NB4 (cell line): ENCODE data around the gene PLEKHA5.

Experiments used
- MYC ChIP-seq: IDR thresholded peaks from 2 replicates; pipeline ENCODE4 v1.6.1; 2011; ENCODE audit warnings: low read depth, low read length
- TF ChIP-seq, protein P1 (sequence below): IDR thresholded peaks from one replicate; pipeline ENCODE4 v1.5.1; 2012; ENCODE audit warnings: low read depth, low read length
- TF ChIP-seq, protein P2 (sequence below): IDR thresholded peaks from 2 replicates; pipeline ENCODE4 v1.6.1; 2011; ENCODE audit warnings: low read depth, low read length

DNA sequence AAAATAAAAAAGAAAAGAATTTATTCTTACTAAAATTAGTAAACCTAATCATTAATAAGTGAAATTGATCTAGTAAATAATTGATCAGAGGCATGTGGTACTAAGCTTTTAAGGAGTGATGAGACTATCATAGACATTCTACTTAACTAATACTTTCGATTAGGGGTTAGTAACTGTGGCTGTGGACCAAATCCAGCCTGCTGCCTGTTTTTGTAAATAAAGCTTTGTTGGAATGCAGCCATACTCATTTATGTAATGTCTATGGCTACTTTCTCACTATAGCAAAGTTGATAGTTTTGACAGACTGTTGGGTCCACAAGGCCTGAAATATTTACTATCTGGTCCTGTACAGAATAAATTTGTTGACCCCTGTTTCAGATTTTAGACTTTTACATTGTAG, 63.2 kb downstream of the PLEKHA5 start:
- TF ChIP-seq, protein P1, sequence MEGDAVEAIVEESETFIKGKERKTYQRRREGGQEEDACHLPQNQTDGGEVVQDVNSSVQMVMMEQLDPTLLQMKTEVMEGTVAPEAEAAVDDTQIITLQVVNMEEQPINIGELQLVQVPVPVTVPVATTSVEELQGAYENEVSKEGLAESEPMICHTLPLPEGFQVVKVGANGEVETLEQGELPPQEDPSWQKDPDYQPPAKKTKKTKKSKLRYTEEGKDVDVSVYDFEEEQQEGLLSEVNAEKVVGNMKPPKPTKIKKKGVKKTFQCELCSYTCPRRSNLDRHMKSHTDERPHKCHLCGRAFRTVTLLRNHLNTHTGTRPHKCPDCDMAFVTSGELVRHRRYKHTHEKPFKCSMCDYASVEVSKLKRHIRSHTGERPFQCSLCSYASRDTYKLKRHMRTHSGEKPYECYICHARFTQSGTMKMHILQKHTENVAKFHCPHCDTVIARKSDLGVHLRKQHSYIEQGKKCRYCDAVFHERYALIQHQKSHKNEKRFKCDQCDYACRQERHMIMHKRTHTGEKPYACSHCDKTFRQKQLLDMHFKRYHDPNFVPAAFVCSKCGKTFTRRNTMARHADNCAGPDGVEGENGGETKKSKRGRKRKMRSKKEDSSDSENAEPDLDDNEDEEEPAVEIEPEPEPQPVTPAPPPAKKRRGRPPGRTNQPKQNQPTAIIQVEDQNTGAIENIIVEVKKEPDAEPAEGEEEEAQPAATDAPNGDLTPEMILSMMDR, result no peak
- TF ChIP-seq, protein P2, sequence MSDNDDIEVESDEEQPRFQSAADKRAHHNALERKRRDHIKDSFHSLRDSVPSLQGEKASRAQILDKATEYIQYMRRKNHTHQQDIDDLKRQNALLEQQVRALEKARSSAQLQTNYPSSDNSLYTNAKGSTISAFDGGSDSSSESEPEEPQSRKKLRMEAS, result no peak
- no peak for TF ChIP-seq MYC
